ENCODE data around the gene KIF2A. TPM values are rescaled to one million over a fixed set of nuclear protein-coding genes. Genes with fewer than 3 reads are reported as not detected.
"Not testable (repeated sequence)": the region's sequence is repeated elsewhere in the genome, so short reads cannot be mapped to it uniquely, and the experiment has no call there.

KIF2A gene
- total RNA-seq, 3 donors from 2014 or later = 34.2 to 43.3 (median 41.8) TPM

- TF ChIP-seq CTCF (IDR thresholded peaks at IDR 0.05) = no peak
- H3K36me3 ChIP-seq (ENCODE audit: low read depth) = no peaks in the 10 kb centered on the region
- H3K9me3 ChIP-seq = no peaks in the 10 kb centered on the region
- no peak overlapping the region for H3K4me3 ChIP-seq
- ATAC-seq (peak; percentile 69), DNase-seq (no peak)
- intact Hi-C loops (cut with DNase I, micrococcal nuclease) = no loop called here
- H3K4me1 ChIP-seq (ENCODE audit: low read depth) = no peaks in the 10 kb centered on the region
Observed at GRCh38 chr5:62288118-62288517, 17.9 kb upstream of the KIF2A start.

- no peak for DNase-seq
- no peak for TF ChIP-seq CTCF (IDR thresholded peaks at IDR 0.05)
- no peak for ATAC-seq
Observed at GRCh38 chr5:62289813-62290212, 16.2 kb upstream of the KIF2A start.

GRCh38 chr5:62291829-62292228 lies 14.2 kb upstream of the KIF2A start:
- H3K9me3 ChIP-seq; ATAC-seq; intact Hi-C loops (cut with DNase I, micrococcal nuclease); H3K4me3 ChIP-seq; H3K36me3 ChIP-seq (ENCODE audit: low read depth); H3K4me1 ChIP-seq (ENCODE audit: low read depth): not testable (repeated sequence)
- DNase-seq = peak in 2 of 3 donors; percentile 42 to 75

More at GRCh38 chr5:62289813-62290212, 16.2 kb upstream of the KIF2A start:
- Histone ChIP-seq H3K4me1 (ENCODE audit: low read depth) (no peaks in the 10 kb centered on the region), H3K36me3 (ENCODE audit: low read depth) (no peaks in the 10 kb centered on the region), H3K9me3 (no peaks in the 10 kb centered on the region), H3K4me3 (no peak overlapping the region)
- intact Hi-C loops (cut with DNase I, micrococcal nuclease) = no loop called here

GRCh38 chr5:62296998-62297397 lies 9.0 kb upstream of the KIF2A start:
- TF ChIP-seq CTCF (IDR thresholded peaks at IDR 0.05) = no peak
- Histone ChIP-seq H3K4me1 (ENCODE audit: low read depth) (no peaks in the 10 kb centered on the region), H3K36me3 (ENCODE audit: low read depth) (no peaks in the 10 kb centered on the region), H3K4me3 (no peak overlapping the region), H3K9me3 (no peaks in the 10 kb centered on the region)
- intact Hi-C loops (cut with DNase I, micrococcal nuclease) = no loop called here
- ATAC-seq (no peak), DNase-seq (no peak)

- DNase-seq = no peak
- TF ChIP-seq CTCF (IDR thresholded peaks at IDR 0.05) = no peak
Observed at GRCh38 chr5:62298118-62298517, 7.9 kb upstream of the KIF2A start.

GRCh38 chr5:62299101-62299500 lies 6.9 kb upstream of the KIF2A start:
- no peak overlapping the region for H3K4me3 ChIP-seq
- H3K36me3 ChIP-seq (ENCODE audit: low read depth) = no peaks in the 10 kb centered on the region
- DNase-seq = no peak
- H3K4me1 ChIP-seq (ENCODE audit: low read depth) = no peaks in the 10 kb centered on the region
- intact Hi-C loops (cut with DNase I, micrococcal nuclease) = no loop called here
- ATAC-seq = no peak
- TF ChIP-seq CTCF (IDR thresholded peaks at IDR 0.05) = no peak
- H3K9me3 ChIP-seq = no peaks in the 10 kb centered on the region

More at GRCh38 chr5:62298118-62298517, 7.9 kb upstream of the KIF2A start:
- Histone ChIP-seq H3K4me1 (ENCODE audit: low read depth) (no peaks in the 10 kb centered on the region), H3K4me3 (no peak overlapping the region), H3K9me3 (no peaks in the 10 kb centered on the region), H3K36me3 (ENCODE audit: low read depth) (no peaks in the 10 kb centered on the region)
- intact Hi-C loops (cut with DNase I, micrococcal nuclease) = no loop called here
- no peak for ATAC-seq
